IPS DF 6.9 (cell line): ENCODE data around the gene NAT16.

Experiments used
- DNase-seq: peaks from one replicate; pipeline ENCODE4 v3.0.0-alpha.2; 2013; ENCODE audit warnings: low read depth, low spot score
- H3K27ac ChIP-seq: one replicate; pipeline ENCODE4 v1.5.1; 2013; ENCODE audit warnings: low read length, control low read depth
- H3K27me3 ChIP-seq: 2 replicates; pipeline ENCODE4 v1.6.1; 2013; ENCODE audit warnings: mild to moderate bottlenecking, low read length; ENCODE audit not compliant: control insufficient read depth, insufficient read depth
- H3K36me3 ChIP-seq: 2 replicates; pipeline ENCODE4 v1.6.1; 2013; ENCODE audit warnings: low read length; ENCODE audit not compliant: control insufficient read depth, insufficient read depth
- H3K4me1 ChIP-seq: 2 replicates; pipeline ENCODE4 v1.6.1; 2013; ENCODE audit warnings: low read length; ENCODE audit not compliant: control insufficient read depth, insufficient read depth
- H3K4me3 ChIP-seq: 2 replicates; pipeline ENCODE4 v1.5.1; 2013; ENCODE audit warnings: mild to moderate bottlenecking, low read length
- H3K9me3 ChIP-seq: 2 replicates; pipeline ENCODE4 v1.6.1; 2013; ENCODE audit warnings: low read length, inconsistent platforms; ENCODE audit not compliant: control insufficient read depth, insufficient read depth
- WGBS: extraction: QIAGEN DNeasy Blood & Tissue Kit; methylation state at CpG from one replicate; pipeline ENCODE4 v1.1.7; 2013; ENCODE audit warnings: mixed read lengths, missing lambda C conversion rate; ENCODE audit not compliant: insufficient read length, insufficient coverage; 5-methylcytosine and 5-hydroxymethylcytosine counted together

The NAT16 gene

DNA sequence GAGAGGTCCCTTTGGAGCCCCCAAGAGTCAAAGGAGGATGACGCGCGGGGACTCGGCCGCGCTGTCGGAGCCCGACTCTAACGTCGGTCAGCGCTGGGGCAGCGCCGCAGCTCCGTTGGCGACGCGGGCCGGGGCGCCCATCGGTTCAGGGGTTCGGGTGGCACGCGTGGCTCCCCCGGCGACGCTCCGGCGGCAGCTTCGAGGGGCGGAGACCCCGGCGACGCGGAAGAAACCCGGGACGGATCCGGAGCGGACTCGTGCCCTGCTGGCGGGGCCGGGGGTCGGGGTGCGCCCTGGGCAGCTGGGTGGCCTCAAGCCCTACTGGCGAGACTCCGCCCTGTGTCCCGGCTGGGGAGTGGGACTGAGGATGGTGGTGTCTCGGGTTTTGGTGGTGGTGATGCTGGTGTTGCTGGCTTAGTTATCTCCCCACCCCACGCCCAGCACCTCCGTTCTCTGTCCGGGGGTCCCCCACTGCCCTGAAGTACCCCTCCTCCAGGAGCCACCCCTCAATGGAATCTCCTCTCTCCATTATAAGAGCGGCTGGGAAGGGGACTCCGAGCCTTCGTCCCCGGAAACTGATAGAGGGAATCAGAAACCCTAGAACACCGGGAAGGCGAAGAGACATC lies at the start of gene NAT16:
TSS of gene NAT16 (minus strand) at position 164 of the 626 bp plus-strand sequence. CDS start 5,486 bp downstream, outside the sequence.
- peak within 1 kb of the TSS; percentile 62; the same call in 1 of the 2 replicates for H3K4me3 ChIP-seq
- WGBS = no CpG with 5 or more reads among the region's 56 CpGs
- H3K4me1 ChIP-seq = peaks cover 3% of the 10 kb centered on the region; the same call in 1 of the 2 replicates
- no peak within 1 kb of the TSS for H3K27ac ChIP-seq
- peaks cover 3% of the 10 kb centered on the region; the same call in 1 of the 2 replicates for H3K36me3 ChIP-seq
- no peaks in the 10 kb centered on the region for H3K9me3 ChIP-seq
- peaks cover 18% of the 10 kb centered on the region for H3K27me3 ChIP-seq
- DNase-seq = no peak

- H3K4me3 ChIP-seq = no peak overlapping the region
- no peak overlapping the region for H3K27ac ChIP-seq
- no peaks in the 10 kb centered on the region for H3K27me3 ChIP-seq
- peaks cover 5% of the 10 kb centered on the region for H3K4me1 ChIP-seq
- DNase-seq = no peak
- no peaks in the 10 kb centered on the region; the same call in 1 of the 2 replicates for H3K36me3 ChIP-seq
- no peaks in the 10 kb centered on the region for H3K9me3 ChIP-seq
- WGBS = no CpG with 5 or more reads among the region's 9 CpGs
These were observed 46.6 kb upstream of the NAT16 start for GRCh38 chr7:101226721-101227120.

DNA sequence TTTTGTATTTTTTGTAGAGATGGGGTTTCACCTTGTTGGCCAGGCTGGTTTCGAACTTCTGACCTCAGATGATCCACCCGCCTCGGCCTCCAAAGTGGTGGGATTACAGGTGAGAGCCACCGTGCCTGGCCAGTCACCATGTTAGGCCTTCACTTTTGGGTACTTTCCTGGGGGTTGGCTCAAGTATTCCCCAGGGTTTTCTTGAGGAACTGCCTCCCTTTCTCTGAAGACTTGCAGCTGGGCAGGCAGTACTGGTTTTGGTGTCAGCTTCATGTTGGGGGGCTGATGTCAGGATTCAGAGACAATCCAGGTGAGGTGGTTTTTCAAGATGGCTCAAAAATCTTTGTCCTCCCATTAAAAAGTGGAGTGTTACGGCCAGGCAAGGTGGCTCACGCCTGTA lies 45.6 kb upstream of the NAT16 start:
- H3K4me1 ChIP-seq = peaks cover 2% of the 10 kb centered on the region; the same call in 1 of the 2 replicates
- no peaks in the 10 kb centered on the region; the same call in 1 of the 2 replicates for H3K36me3 ChIP-seq
- H3K27ac ChIP-seq = no peak overlapping the region
- H3K4me3 ChIP-seq = no peak overlapping the region
- no peaks in the 10 kb centered on the region for H3K9me3 ChIP-seq
- no peaks in the 10 kb centered on the region for H3K27me3 ChIP-seq
- no peak for DNase-seq
- no CpG with 5 or more reads among the region's 6 CpGs for WGBS

DNA sequence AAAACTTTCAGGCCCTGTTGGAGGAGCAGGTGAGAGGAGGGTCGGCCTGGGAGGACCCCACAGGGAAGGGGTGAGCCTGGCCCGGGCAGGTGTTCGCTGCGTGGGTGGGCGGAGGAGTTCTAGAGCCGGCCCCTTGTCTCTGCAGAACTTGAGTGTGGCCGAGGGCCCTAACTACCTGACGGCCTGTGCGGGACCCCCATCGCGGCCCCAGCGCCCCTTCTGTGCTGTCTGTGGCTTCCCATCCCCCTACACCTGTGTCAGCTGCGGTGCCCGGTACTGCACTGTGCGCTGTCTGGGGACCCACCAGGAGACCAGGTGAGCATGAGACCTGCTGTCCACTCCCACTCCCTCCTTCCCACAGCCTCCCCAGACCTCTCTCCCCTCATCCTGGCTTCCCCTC lies 43.4 kb upstream of the NAT16 start:
- DNase-seq = no peak
- WGBS = no CpG with 5 or more reads among the region's 15 CpGs

DNA sequence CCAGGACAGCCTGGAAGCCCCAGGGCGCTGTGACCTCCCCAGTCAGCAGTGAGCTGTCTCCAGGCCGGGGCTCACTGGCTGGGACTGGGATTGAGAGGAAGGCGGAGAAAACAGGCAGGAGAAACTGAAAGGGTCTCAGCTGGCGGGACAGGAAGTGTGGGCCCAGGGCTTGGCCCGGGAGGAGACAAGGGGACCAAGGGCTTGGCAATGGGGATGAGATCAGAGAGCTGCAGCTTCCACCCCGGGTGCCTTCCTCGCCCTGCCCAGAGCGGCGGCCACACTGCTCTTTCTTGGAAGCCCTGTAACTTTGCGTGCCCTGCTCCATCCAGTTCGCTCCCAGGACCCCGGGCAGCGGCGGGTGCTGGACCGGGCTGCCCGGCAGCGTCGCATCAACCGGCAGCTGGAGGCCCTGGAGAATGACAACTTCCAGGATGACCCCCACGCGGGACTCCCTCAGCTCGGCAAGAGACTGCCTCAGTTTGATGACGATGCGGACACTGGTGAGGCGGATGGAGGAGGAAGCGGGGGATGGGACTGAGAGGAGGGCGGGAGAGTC lies 42.3 kb upstream of the NAT16 start:
- no peaks in the 10 kb centered on the region; the same call in 1 of the 2 replicates for H3K36me3 ChIP-seq

More for the DNA sequence above, 43.4 kb upstream of the NAT16 start:
- Histone ChIP-seq H3K4me3 (no peak overlapping the region), H3K27ac (no peak overlapping the region), H3K27me3 (no peaks in the 10 kb centered on the region), H3K4me1 (0 out of 2 replicates have a peak, but pooled peaks cover 2% of the 10 kb centered on the region), H3K36me3 (no peaks in the 10 kb centered on the region; the same call in 1 of the 2 replicates), H3K9me3 (no peaks in the 10 kb centered on the region)

DNA sequence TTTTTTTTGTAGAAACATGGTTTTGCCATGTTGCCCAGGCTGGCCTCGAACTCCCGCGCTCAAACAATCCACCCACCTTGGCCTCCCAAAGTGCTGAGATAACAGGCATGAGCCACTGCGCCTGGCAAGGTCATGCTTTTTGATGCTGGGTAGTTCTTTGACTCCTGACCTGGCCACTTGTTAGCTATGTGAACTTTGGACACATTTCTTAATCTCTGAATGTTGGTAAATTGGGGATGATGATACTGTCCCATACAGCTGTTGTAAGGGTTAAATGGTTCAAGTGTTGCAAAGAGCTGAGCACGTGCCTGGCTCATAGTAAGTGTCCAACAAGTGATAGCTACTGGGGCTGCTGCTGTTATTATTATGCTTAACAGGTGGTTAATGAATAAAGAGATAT lies 40.2 kb upstream of the NAT16 start:
- H3K4me1 ChIP-seq = peaks cover 4% of the 10 kb centered on the region
- no peaks in the 10 kb centered on the region for H3K9me3 ChIP-seq
- H3K27me3 ChIP-seq = no peaks in the 10 kb centered on the region
- H3K27ac ChIP-seq = no peak overlapping the region
- no peaks in the 10 kb centered on the region; the same call in 1 of the 2 replicates for H3K36me3 ChIP-seq
- no peak overlapping the region for H3K4me3 ChIP-seq
- WGBS = no CpG with 5 or more reads among the region's 5 CpGs
- DNase-seq = no peak

More for the DNA sequence above, 42.3 kb upstream of the NAT16 start:
- Histone ChIP-seq H3K9me3 (no peaks in the 10 kb centered on the region), H3K4me1 (0 out of 2 replicates have a peak, but pooled peaks cover 2% of the 10 kb centered on the region), H3K4me3 (no peak overlapping the region), H3K27me3 (no peaks in the 10 kb centered on the region), H3K27ac (no peak overlapping the region)
- no peak for DNase-seq
- WGBS = no CpG with 5 or more reads among the region's 27 CpGs

DNA sequence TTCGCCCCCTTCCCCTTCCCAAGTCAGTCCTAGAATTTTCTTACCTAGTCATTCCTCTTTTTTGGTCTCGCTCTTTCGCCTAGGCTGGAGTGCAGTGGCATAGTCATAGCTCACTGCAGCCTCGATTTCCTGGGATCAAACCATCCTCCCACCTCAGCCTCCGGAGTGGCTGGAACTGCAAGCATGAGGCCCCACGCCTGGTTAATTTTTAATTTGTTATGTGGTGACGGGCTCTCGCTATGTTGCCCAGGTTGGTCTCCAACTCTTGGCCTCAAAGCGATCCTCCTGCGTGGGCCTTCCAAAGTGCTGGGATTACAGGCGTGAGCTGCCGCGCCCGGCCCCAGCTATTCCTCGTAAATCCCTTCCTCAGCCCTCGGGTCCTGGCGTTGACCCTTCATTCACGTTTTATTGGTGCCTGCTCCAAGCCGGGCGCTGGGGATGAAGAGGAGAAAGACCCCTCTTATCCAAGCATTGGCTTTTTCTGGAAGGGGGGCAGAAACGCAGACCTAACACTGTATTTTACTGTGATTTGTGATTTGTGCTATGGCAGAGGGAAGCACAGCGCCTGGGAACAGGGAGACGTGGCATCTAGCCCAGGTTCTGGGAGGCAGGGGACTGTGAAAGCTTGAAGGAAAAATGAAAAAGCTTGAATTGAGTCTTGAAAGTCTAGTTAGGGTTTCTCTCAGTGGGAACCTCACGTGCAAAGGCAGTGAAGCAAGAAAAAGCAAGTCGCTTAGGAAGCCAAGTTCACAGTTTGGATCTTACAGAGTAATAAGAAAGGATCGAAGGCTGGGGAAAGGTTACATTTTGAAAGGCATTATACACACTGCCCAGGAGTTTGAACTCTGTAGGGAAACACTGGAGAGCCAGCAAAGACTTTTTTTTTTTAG lies 38.4 kb upstream of the NAT16 start:
- DNase-seq = no peak
- Histone ChIP-seq H3K27me3 (no peaks in the 10 kb centered on the region), H3K9me3 (no peaks in the 10 kb centered on the region), H3K4me1 (peaks cover 4% of the 10 kb centered on the region), H3K4me3 (peak overlapping the region; percentile 81; the same call in 1 of the 2 replicates), H3K36me3 (no peaks in the 10 kb centered on the region), H3K27ac (no peak overlapping the region)
- no CpG with 5 or more reads among the region's 26 CpGs for WGBS

DNA sequence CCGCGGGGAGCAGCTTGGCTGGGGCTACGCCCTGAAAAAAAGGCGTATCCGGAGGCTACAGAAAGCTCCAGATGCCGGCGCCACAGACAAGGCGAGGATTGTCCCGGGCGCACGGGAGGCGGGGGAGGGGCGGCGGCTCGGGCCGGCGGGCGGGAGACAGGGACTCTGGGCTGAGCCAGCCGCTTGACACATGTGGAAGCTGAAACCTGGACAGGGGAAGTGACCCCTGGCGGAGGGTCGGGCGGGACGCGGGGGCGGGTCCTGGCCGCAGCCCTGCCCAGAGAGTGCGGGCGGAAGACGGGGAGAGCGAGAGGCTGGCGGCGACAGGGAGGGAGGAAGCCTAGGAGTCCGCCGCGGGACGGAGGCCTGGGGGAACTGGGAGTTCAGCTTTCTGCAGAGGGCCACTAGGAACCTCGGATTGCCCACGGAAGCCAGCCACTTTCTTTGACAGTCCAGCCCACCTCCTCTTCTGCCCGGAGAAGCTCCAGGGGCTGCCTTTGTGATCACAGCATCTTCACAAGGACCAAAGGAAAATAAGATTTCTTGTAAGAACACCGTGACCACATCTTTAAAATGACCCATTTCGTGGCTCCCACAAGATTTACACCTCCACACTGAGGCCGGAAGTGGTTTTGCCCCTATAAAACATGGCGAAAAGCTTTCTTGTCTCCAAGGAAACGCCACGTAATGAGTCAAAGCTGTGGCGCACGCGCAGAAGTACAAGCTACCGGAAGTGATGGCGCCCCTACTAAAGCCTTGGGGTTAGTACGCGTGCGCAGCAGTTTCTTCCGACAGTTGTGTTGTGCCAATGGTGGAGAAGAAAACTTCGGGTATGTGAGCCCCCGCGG lies 37.5 kb upstream of the NAT16 start, which contains the start of the genes PLOD3 and ZNHIT1:
TSS of gene PLOD3 (minus strand) at position 194 of the 848 bp plus-strand sequence. CDS start 307 bp downstream, outside the sequence.
TSS of gene ZNHIT1 (plus strand) at position 778 of the 848 bp plus-strand sequence. CDS start at position 809, 31 bp downstream.
- WGBS = no CpG with 5 or more reads among the region's 57 CpGs
- Histone ChIP-seq H3K9me3 (no peaks in the 10 kb centered on the region), H3K27me3 (no peaks in the 10 kb centered on the region), H3K36me3 (no peaks in the 10 kb centered on the region), H3K27ac (no peak within 1 kb of the TSS), H3K4me1 (peaks cover 4% of the 10 kb centered on the region), H3K4me3 (peak within 1 kb of the TSS; percentile 81)
- DNase-seq = peak; percentile 97

GRCh38 chr7:101216860-101217387 lies 36.8 kb upstream of the NAT16 start:
- DNase-seq = no peak
- Histone ChIP-seq H3K36me3 (no peaks in the 10 kb centered on the region), H3K4me1 (peaks cover 3% of the 10 kb centered on the region), H3K27me3 (no peaks in the 10 kb centered on the region), H3K4me3 (peak overlapping the region; percentile 28), H3K9me3 (no peaks in the 10 kb centered on the region), H3K27ac (no peak overlapping the region)
- WGBS = no CpG with 5 or more reads among the region's 34 CpGs
